Upper lobe of left lung (tissue), 6 donors: Measurements from ENCODE around the gene EPO. TPM values are rescaled to one million over a fixed set of nuclear protein-coding genes. Genes with fewer than 3 reads are reported as not detected.
"Not testable (repeated sequence)": the region's sequence is repeated elsewhere in the genome, so short reads cannot be mapped to it uniquely, and the experiment has no call there.

Experiments
- ATAC-seq, 2 donors: fragments of 200-7000 bp; cut with Tn5 transposase; one replicate each; pipeline ENCODE4 v1.9.1; 2022; ENCODE audit warnings: mild to moderate bottlenecking in 2 of 2, moderate library complexity in 2 of 2; ENCODE audit not compliant: low FRiP score in 2 of 2
- DNase-seq, 2 donors: peaks; one replicate each; pipeline ENCODE4 v3.0.0-alpha.2; 2019 to 2020
- H3K27ac ChIP-seq, 4 donors: fragments of 200-600 bp; sonication (generic); one replicate each; pipeline ENCODE4 v1.5.1; 2016 to 2019
- H3K27me3 ChIP-seq, 4 donors: fragments of 200-600 bp; sonication (generic); one replicate each; pipeline ENCODE4 v1.5.1; 2017 to 2019
- H3K36me3 ChIP-seq, 4 donors: fragments of 200-600 bp; sonication (generic); one replicate each; pipeline ENCODE4 v1.5.1; 2016 to 2019
- H3K4me1 ChIP-seq, 4 donors: fragments of 200-600 bp; sonication (generic); one replicate each; pipeline ENCODE4 v1.5.1; 2018 to 2019
- H3K4me3 ChIP-seq, 4 donors: fragments of 200-600 bp; sonication (generic); one replicate each; pipeline ENCODE4 v1.5.1; 2017 to 2019; ENCODE audit warnings: mild to moderate bottlenecking in 2 of 4, moderate library complexity in 1 of 4
- H3K9me3 ChIP-seq, 4 donors: fragments of 200-600 bp; sonication (generic); one replicate each; pipeline ENCODE4 v1.5.1; 2018 to 2019
- EP300 ChIP-seq, 4 donors: sonication (generic); formaldehyde crosslinking; IDR thresholded peaks; one replicate each; pipeline ENCODE4 v1.5.1; 2017; ENCODE audit warnings: antibody characterized with exemption in 4 of 4, control low read depth in 2 of 4
- POLR2A ChIP-seq, 4 donors: fragments of 450-650 bp; IDR thresholded peaks; one replicate each; pipeline ENCODE4 v1.5.1; 2016 to 2017; ENCODE audit warnings: antibody characterized with exemption in 4 of 4, mild to moderate bottlenecking in 2 of 4
- POLR2AphosphoS5 ChIP-seq, 2 donors: sonication (generic); formaldehyde crosslinking; IDR thresholded peaks; one replicate each; pipeline ENCODE4 v1.5.1; 2017; ENCODE audit warnings: antibody characterized with exemption in 2 of 2
- WGBS, 2 donors: methylation state at CpG; one replicate each; pipeline ENCODE4 v1.1.5; 2017 to 2018; 5-methylcytosine and 5-hydroxymethylcytosine counted together
- total RNA-seq, 6 donors: library from RNA; depleted of rRNA in 4 of 6; stranded (reverse); fragments of >200 nt in 4 of 6; gene quantifications; one replicate each; pipeline versions ENCODE4 v1.1.0 to v1.2.1, GENCODE V29; 2016 to 2021
- TF ChIP-seq, protein P1 (sequence below), 6 experiments: fragments of 450-650 bp in 4 of 6; fragments of 200-600 bp in 2 of 6; sonication (generic) in 2 of 6; IDR thresholded peaks; one replicate each; pipeline ENCODE4 v1.5.1; 2016 to 2019; ENCODE audit warnings: antibody characterized with exemption in 6 of 6
- donor health status: DM: no; HTN: no; CAD: no; lungs with moderate emphysema.
- donor health status: DM: no; HTN: yes; CAD: no; lungs with severe emphysema.

EPO gene
- total RNA-seq, 6 donors from 2014 or later, result 0.20 TPM; not detected in 5

DNA sequence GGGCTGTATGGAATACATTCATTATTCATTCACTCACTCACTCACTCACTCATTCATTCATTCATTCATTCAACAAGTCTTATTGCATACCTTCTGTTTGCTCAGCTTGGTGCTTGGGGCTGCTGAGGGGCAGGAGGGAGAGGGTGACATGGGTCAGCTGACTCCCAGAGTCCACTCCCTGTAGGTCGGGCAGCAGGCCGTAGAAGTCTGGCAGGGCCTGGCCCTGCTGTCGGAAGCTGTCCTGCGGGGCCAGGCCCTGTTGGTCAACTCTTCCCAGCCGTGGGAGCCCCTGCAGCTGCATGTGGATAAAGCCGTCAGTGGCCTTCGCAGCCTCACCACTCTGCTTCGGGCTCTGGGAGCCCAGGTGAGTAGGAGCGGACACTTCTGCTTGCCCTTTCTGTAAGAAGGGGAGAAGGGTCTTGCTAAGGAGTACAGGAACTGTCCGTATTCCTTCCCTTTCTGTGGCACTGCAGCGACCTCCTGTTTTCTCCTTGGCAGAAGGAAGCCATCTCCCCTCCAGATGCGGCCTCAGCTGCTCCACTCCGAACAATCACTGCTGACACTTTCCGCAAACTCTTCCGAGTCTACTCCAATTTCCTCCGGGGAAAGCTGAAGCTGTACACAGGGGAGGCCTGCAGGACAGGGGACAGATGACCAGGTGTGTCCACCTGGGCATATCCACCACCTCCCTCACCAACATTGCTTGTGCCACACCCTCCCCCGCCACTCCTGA is 2.4 kb downstream of the EPO start:
- Histone ChIP-seq H3K9me3 (peaks cover 0 to 6% (median 0%) of the 10 kb centered on the region in 4 donors), H3K36me3 (no peaks in the 10 kb centered on the region), H3K4me1 (peaks cover 4 to 15% (median 7%) of the 10 kb centered on the region in 4 donors), H3K27me3 (peaks cover 0 to 21% (median 7%) of the 10 kb centered on the region in 4 donors), H3K27ac (no peak overlapping the region), H3K4me3 (no peak overlapping the region)
- peak in 1 of 2 donors; percentile 50 for DNase-seq
- ATAC-seq, result no peak
- TF ChIP-seq POLR2AphosphoS5 (IDR thresholded peaks at IDR 0.05), result no peak
- TF ChIP-seq EP300 (IDR thresholded peaks at IDR 0.05), result no peak
- TF ChIP-seq, protein P1, sequence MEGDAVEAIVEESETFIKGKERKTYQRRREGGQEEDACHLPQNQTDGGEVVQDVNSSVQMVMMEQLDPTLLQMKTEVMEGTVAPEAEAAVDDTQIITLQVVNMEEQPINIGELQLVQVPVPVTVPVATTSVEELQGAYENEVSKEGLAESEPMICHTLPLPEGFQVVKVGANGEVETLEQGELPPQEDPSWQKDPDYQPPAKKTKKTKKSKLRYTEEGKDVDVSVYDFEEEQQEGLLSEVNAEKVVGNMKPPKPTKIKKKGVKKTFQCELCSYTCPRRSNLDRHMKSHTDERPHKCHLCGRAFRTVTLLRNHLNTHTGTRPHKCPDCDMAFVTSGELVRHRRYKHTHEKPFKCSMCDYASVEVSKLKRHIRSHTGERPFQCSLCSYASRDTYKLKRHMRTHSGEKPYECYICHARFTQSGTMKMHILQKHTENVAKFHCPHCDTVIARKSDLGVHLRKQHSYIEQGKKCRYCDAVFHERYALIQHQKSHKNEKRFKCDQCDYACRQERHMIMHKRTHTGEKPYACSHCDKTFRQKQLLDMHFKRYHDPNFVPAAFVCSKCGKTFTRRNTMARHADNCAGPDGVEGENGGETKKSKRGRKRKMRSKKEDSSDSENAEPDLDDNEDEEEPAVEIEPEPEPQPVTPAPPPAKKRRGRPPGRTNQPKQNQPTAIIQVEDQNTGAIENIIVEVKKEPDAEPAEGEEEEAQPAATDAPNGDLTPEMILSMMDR (IDR thresholded peaks at IDR 0.05), result no peak
- 86% methylated on average over 9 to 17 of the region's 17 CpGs for WGBS, 2 donors

DNA sequence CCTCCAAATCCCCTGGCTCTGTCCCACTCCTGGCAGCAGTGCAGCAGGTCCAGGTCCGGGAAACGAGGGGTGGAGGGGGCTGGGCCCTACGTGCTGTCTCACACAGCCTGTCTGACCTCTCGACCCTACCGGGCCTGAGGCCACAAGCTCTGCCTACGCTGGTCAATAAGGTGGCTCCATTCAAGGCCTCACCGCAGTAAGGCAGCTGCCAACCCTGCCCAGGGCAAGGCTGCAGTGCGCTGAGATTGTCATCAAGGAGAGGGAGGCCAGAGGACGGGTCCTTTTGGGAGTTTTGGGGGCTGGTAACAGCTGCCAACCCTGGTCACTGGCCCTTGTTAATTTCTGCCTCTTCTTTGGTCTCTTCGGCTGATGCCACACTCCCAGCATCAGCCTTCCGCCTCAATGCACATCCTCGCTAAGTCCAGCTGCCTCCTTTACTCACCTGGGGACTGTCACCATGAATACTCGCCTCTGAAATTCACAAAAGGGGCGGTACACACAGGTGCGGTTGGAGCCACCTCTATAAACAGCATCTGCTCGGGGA is 3.5 kb downstream of the EPO start:
- DNase-seq, result peak in 1 of 2 donors; percentile 46
- WGBS, 2 donors, result 75 to 83% methylated on average over 13 to 16 of the region's 16 CpGs
- Histone ChIP-seq H3K36me3 (no peaks in the 10 kb centered on the region), H3K9me3 (no peaks in the 10 kb centered on the region), H3K27me3 (peaks cover 0 to 21% (median 7%) of the 10 kb centered on the region in 4 donors), H3K27ac (no peak overlapping the region), H3K4me3 (no peak overlapping the region), H3K4me1 (peaks cover 4 to 15% (median 7%) of the 10 kb centered on the region in 4 donors)
- TF ChIP-seq, protein P1 (IDR thresholded peaks at IDR 0.05), result no peak
- no peak for ATAC-seq

DNA sequence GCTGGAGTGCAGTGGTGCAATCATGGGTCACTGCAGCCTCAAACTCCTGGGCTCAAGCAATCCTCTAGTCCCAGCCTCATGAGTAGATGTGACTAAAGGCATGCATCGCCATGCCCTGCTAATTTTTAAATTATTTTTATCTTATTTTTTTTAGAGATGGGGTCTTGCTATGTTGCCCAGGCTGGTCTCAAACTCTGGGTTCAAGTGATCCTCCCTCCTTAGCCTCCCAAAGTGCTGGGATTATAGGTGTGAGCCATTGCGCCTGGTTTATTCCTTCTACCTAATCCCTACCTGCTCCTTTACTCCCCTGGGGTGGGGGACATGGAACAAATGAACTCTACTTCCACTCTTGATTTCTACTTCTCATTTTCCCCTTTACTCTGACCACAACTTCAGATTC is 4.1 kb downstream of the EPO start:
- not testable (repeated sequence) for ATAC-seq, H3K27ac ChIP-seq, H3K36me3 ChIP-seq, DNase-seq, H3K4me3 ChIP-seq, H3K9me3 ChIP-seq
- H3K27me3 ChIP-seq, result peaks cover 0 to 21% (median 7%) of the 10 kb centered on the region in 4 donors
- peaks cover 4 to 15% (median 7%) of the 10 kb centered on the region in 4 donors for H3K4me1 ChIP-seq
- 91 to 100% methylated on average over 2 of the region's 2 CpGs for WGBS, 2 donors

DNA sequence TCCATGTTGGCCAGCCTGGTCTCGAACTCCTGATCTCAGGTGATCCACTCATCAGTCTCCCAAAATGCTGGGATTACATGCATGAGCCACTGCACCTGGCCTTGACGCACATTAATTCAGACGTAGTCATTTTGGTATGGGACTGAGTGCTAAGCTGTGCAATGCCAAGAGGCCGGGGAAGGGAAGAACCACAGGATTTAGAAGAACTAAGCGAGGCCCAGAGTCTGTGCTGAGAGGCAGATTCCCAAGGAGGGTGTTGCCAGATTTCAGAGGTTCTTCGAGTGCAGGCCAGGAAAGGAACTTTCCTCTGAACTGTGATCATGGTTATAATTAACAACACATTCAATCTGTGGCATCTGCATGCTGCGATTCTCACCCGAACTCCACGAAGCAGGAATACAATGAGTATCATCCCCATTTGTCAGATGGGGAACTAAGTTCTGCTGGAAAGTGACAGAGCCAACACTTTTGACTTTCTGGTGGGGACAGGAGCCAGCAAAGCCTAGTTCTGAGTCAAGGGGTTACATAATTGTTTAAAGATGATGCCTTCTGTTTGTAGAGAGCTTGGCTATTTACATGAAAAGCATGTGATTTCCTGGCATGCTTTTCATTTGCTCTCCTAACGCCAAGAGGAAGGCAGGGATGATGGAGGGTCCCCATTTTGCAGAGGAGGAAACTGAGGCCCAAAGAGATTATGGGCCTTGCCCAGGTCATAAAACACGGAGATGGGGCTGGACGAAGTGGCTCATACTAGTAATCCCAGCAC is 6.9 kb downstream of the EPO start:
- ATAC-seq (peak in 1 of 2 donors; percentile 62), DNase-seq (no peak)
- no peaks in the 10 kb centered on the region for H3K36me3 ChIP-seq
- WGBS, 2 donors, result 61 to 62% methylated on average over 12 of the region's 12 CpGs
- H3K9me3 ChIP-seq, result no peaks in the 10 kb centered on the region
- no peak overlapping the region for H3K27ac ChIP-seq
- peaks cover 4% of the 10 kb centered on the region in 4 donors for H3K4me1 ChIP-seq
- no peaks in the 10 kb centered on the region for H3K27me3 ChIP-seq
- H3K4me3 ChIP-seq, result no peak overlapping the region
- TF ChIP-seq, protein P1 (IDR thresholded peaks at IDR 0.05), result no peak
- TF ChIP-seq POLR2A (IDR thresholded peaks at IDR 0.05) (no peak), POLR2AphosphoS5 (IDR thresholded peaks at IDR 0.05) (no peak), EP300 (IDR thresholded peaks at IDR 0.05) (no peak)

DNA sequence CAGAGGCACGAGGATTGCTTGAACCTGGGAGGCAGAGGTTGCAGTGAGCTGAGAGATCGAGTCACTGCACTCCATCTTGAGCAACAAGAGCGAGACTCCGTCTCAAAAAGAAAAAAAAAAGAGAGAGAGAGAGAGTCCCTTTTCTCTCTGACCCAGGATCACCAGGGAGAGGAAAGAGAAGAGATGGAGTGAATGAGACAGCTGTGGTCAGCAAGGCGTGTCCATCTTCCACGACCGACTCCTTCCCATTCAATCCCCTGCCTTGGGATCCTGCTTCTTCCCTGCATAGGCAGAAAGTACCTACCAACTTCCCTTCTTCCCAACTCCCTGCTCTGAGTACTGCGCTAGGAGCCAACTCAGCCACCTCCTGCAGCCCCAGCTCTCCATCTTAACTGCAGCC is 7.9 kb downstream of the EPO start:
- Histone ChIP-seq H3K27me3 (no peaks in the 10 kb centered on the region), H3K9me3 (no peaks in the 10 kb centered on the region), H3K36me3 (no peaks in the 10 kb centered on the region), H3K27ac (no peak overlapping the region), H3K4me3 (no peak overlapping the region), H3K4me1 (peaks cover 4% of the 10 kb centered on the region in 4 donors)
- DNase-seq (no peak), ATAC-seq (no peak)
- 75 to 83% methylated on average over 8 of the region's 8 CpGs for WGBS, 2 donors
- no peak for TF ChIP-seq POLR2AphosphoS5 (IDR thresholded peaks at IDR 0.05)
- TF ChIP-seq EP300 (IDR thresholded peaks at IDR 0.05), result no peak
- TF ChIP-seq, protein P1 (IDR thresholded peaks at IDR 0.05), result no peak
- no peak for TF ChIP-seq POLR2A (IDR thresholded peaks at IDR 0.05)
